Measurements from ENCODE around the gene TENM4. TPM values are rescaled to one million over a fixed set of nuclear protein-coding genes. Genes with fewer than 3 reads are reported as not detected.

TENM4 gene
- total and polyA plus RNA-seq, 4 donors = 0.02 to 0.33 (median 0.14) TPM

DNA sequence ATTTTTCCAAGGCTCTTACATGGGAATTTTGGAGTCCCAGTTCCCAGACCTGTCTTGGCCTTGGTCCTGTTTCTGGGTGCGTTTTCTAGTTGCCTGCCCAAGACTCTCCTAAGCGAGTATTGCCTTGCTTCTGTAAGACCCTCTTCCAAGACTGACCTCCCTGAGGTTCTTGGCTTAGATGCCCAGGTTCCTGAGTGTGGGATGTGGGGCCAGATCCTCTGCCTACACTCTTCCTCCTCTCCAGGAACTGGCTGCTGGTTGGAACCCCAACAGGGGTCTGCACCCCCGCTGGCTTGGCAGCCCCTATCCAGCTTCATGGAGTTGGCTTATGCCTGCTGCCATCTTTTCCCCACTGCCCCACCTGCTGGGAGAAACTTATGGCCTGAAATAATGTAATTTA lies 429.5 kb downstream of the TENM4 start:
- DNase-seq (ENCODE audit: low spot score) = no peak
- Histone ChIP-seq H3K9ac (ENCODE audit: low read depth in 1 of 2, low read length in 2 of 2) (no peak overlapping the region), H3K36me3 (ENCODE audit: control insufficient read depth in 4 of 4, insufficient read depth in 3 of 4, low read depth in 1 of 4, low read length in 3 of 4) (no peaks in the 10 kb centered on the region), H3K27ac (ENCODE audit: low read depth in 1 of 2, low read length in 2 of 2) (no peak overlapping the region), H3K9me3 (ENCODE audit: control insufficient read depth in 4 of 4, low read length in 3 of 4) (no peaks in the 10 kb centered on the region), H3K4me3 (ENCODE audit: low read depth in 1 of 3, low read length in 3 of 3) (no peak overlapping the region), H3K27me3 (ENCODE audit: control insufficient read depth in 4 of 4, insufficient read depth in 4 of 4, low read length in 3 of 4) (no peaks in the 10 kb centered on the region), H3K4me1 (ENCODE audit: control insufficient read depth in 4 of 4, insufficient read depth in 4 of 4, low read length in 3 of 4) (peaks cover 2 to 9% (median 4%) of the 10 kb centered on the region in 4 donors)
- TF ChIP-seq, protein P1, sequence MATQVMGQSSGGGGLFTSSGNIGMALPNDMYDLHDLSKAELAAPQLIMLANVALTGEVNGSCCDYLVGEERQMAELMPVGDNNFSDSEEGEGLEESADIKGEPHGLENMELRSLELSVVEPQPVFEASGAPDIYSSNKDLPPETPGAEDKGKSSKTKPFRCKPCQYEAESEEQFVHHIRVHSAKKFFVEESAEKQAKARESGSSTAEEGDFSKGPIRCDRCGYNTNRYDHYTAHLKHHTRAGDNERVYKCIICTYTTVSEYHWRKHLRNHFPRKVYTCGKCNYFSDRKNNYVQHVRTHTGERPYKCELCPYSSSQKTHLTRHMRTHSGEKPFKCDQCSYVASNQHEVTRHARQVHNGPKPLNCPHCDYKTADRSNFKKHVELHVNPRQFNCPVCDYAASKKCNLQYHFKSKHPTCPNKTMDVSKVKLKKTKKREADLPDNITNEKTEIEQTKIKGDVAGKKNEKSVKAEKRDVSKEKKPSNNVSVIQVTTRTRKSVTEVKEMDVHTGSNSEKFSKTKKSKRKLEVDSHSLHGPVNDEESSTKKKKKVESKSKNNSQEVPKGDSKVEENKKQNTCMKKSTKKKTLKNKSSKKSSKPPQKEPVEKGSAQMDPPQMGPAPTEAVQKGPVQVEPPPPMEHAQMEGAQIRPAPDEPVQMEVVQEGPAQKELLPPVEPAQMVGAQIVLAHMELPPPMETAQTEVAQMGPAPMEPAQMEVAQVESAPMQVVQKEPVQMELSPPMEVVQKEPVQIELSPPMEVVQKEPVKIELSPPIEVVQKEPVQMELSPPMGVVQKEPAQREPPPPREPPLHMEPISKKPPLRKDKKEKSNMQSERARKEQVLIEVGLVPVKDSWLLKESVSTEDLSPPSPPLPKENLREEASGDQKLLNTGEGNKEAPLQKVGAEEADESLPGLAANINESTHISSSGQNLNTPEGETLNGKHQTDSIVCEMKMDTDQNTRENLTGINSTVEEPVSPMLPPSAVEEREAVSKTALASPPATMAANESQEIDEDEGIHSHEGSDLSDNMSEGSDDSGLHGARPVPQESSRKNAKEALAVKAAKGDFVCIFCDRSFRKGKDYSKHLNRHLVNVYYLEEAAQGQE (IDR thresholded peaks at IDR 0.05) = no peak
- TF ChIP-seq HNF4A (conservative IDR thresholded peaks at IDR 0.05) (no peak), SP1 (IDR thresholded peaks at IDR 0.05) (no peak)
- 93% methylated on average over 3 of the region's 3 CpGs for WGBS

DNA sequence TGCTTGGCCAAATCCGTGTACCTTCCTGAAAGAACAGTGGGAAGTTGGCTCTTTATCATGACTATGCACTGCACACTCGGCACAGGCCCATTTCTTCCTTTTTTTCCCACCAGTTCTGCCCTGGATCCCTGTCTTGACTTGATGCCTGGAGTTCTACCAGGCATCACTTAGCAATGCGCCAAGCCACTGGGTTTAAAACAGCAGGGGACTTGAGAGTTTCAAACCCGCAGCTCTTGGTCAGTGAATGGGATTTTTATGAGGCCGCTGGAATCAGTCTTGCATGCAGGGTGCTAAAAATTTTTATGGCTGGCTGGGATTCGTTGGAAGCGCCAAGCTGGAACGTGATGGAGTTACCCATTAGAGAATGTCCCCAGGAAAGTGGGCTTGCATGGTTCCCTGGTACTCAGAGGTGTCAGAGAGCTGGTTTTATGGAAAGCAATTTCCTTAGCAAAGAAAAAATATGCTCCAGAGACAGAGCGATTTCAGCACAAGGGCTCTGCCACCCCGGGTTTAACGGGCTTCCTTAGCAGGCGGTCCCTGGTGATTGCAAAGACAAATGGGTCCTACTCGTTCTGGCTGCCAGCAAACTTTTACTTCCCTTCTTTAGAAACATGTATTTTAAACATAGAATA lies 432.9 kb downstream of the TENM4 start:
- Histone ChIP-seq H3K9me3 (ENCODE audit: control insufficient read depth in 4 of 4, low read length in 3 of 4) (peaks cover 0 to 6% (median 0%) of the 10 kb centered on the region in 4 donors), H3K36me3 (ENCODE audit: control insufficient read depth in 4 of 4, insufficient read depth in 3 of 4, low read depth in 1 of 4, low read length in 3 of 4) (no peaks in the 10 kb centered on the region), H3K27me3 (ENCODE audit: control insufficient read depth in 4 of 4, insufficient read depth in 4 of 4, low read length in 3 of 4) (no peaks in the 10 kb centered on the region), H3K9ac (ENCODE audit: low read depth in 1 of 2, low read length in 2 of 2) (no peak overlapping the region), H3K4me3 (ENCODE audit: low read depth in 1 of 3, low read length in 3 of 3) (no peak overlapping the region), H3K4me1 (ENCODE audit: control insufficient read depth in 4 of 4, insufficient read depth in 4 of 4, low read length in 3 of 4) (peaks cover 2 to 9% (median 4%) of the 10 kb centered on the region in 4 donors), H3K27ac (ENCODE audit: low read depth in 1 of 2, low read length in 2 of 2) (no peak overlapping the region)
- 84% methylated on average over 13 of the region's 13 CpGs for WGBS
- TF ChIP-seq, protein P1 (IDR thresholded peaks at IDR 0.05) = no peak
- no peak for TF ChIP-seq HNF4A (conservative IDR thresholded peaks at IDR 0.05)
- TF ChIP-seq, protein P2, sequence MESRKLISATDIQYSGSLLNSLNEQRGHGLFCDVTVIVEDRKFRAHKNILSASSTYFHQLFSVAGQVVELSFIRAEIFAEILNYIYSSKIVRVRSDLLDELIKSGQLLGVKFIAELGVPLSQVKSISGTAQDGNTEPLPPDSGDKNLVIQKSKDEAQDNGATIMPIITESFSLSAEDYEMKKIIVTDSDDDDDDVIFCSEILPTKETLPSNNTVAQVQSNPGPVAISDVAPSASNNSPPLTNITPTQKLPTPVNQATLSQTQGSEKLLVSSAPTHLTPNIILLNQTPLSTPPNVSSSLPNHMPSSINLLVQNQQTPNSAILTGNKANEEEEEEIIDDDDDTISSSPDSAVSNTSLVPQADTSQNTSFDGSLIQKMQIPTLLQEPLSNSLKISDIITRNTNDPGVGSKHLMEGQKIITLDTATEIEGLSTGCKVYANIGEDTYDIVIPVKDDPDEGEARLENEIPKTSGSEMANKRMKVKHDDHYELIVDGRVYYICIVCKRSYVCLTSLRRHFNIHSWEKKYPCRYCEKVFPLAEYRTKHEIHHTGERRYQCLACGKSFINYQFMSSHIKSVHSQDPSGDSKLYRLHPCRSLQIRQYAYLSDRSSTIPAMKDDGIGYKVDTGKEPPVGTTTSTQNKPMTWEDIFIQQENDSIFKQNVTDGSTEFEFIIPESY (IDR thresholded peaks at IDR 0.05) = no peak
- no peak for TF ChIP-seq FOXA2 (IDR thresholded peaks at IDR 0.05)
- TF ChIP-seq RXRA (IDR thresholded peaks at IDR 0.05) = no peak
- no peak for DNase-seq (ENCODE audit: low spot score)
